ENCODE measurements around the gene ADAP1. TPM values are rescaled to one million over a fixed set of nuclear protein-coding genes. Genes with fewer than 3 reads are reported as not detected.

ADAP1 gene
- total RNA-seq, 1 donor = 1.3 TPM

GRCh38 chr7:981793-982510, 27.5 kb upstream of the ADAP1 start:
- no peak for TF ChIP-seq CTCF (IDR thresholded peaks at IDR 0.05; ENCODE audit: insufficient read depth, low read depth, low read length)
- no peak for DNase-seq (ENCODE audit: low read depth)
- no peak overlapping the region for H3K4me3 ChIP-seq (ENCODE audit: low read depth, low read length)

GRCh38 chr7:979886-980571, 25.5 kb upstream of the ADAP1 start:
- TF ChIP-seq CTCF (IDR thresholded peaks at IDR 0.05; ENCODE audit: insufficient read depth, low read depth, low read length) = no peak
- DNase-seq (ENCODE audit: low read depth) = no peak

DNA sequence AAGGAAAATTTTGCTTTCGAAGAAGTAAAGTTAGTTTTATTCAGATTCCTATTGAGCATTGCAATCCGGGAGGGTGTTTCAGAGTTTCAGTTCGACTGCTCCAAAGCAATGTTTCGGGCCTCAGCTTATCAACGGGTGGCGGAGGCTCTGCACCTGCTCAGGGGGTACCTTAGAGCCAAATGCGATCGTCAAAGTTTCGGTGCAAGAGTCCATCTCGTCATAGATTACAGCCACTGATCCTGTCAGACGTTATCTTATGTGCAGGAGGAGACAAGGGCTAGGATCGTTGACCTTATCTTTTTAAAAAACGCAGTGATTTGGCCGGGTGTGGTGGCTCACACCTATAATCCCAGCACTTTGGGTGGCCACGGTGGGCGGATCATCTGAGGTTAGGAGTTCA, 24.7 kb upstream of the ADAP1 start:
- no peak for TF ChIP-seq CTCF (IDR thresholded peaks at IDR 0.05; ENCODE audit: insufficient read depth, low read depth, low read length)
- no peak for DNase-seq (ENCODE audit: low read depth)
- no peak overlapping the region for H3K4me3 ChIP-seq (ENCODE audit: low read depth, low read length)

More at GRCh38 chr7:979886-980571, 25.5 kb upstream of the ADAP1 start:
- no peak overlapping the region for H3K4me3 ChIP-seq (ENCODE audit: low read depth, low read length)

DNA sequence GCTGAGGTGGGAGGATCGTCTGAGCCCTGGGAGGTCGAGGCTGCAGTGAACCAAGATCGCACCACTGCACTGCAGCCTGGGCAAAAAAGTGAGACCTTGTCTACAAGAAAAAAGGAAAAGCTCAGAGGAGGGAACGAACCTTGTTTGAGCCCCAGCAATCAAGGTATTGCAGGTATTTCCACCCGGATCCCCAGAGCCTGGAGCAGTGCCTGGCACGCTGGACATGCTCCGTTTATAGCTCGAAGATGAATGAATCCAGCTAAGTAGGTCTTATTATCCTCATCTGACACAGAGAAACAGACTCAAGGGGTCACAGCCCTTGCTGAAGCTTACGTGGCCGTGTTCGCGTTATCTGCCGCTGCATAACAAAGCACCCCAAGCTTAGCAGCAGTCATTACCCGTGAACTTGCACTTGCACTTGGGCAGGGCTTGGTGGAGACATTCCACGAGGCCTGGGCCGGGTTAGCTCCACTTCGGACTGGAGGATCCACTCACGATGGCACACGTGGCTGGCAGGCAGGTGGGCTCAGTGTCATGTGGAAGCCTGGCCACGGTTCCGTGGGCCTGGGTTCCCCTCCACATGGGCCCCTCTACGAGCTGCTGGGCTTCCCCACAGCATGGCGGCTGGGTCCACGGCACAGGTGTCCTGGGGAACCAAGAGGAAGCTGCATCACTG, 24.1 kb upstream of the ADAP1 start:
- no peak overlapping the region for H3K4me3 ChIP-seq (ENCODE audit: low read depth, low read length)
- TF ChIP-seq CTCF (IDR thresholded peaks at IDR 0.05; ENCODE audit: insufficient read depth, low read depth, low read length) = no peak
- DNase-seq (ENCODE audit: low read depth) = no peak

GRCh38 chr7:978049-978346, 23.5 kb upstream of the ADAP1 start:
- no peak for DNase-seq (ENCODE audit: low read depth)
- no peak overlapping the region for H3K4me3 ChIP-seq (ENCODE audit: low read depth, low read length)
- no peak for TF ChIP-seq CTCF (IDR thresholded peaks at IDR 0.05; ENCODE audit: insufficient read depth, low read depth, low read length)

DNA sequence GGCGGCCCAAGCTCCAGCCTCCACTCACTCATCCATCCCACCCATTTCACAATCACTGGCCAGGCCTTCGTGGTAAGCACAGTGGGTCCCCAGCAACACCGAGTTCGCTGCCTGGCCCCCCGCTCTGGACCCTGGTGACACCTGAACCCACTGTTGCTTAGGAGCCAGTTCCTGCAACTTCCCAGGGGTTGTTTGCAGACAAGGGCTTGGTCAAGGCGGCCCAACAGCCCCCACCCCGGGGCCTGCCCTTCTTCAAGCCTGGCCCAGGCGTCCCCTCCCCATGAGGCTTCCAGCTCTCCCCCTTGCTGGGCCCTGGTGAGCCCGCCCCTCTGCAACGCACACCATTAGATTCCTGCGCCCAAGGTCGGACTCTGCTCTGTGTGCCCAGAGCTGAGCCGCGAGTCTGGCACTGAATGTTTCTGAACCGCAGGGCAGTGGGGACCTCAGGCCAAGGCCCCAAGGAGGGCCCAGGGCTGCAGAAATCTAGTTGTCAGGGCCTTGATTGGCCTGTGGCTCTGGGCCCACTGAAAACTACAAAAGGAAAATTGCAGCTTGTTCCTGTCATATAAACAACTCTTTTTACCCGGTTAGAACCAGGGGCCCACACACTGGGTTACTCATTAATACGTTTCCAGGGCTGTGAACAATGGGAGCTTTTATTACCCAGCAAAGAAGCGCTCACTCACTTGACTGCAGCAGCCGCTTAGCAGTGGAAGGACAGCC, 23.0 kb upstream of the ADAP1 start:
- TF ChIP-seq CTCF (IDR thresholded peaks at IDR 0.05; ENCODE audit: insufficient read depth, low read depth, low read length) = no peak
- DNase-seq (ENCODE audit: low read depth) = no peak
- H3K4me3 ChIP-seq (ENCODE audit: low read depth, low read length) = no peak overlapping the region

All from fibroblast of villous mesenchyme (primary cell).